Thyroid gland (tissue), 4 donors: ENCODE results near the gene LDHB. TPM values are rescaled to one million over a fixed set of nuclear protein-coding genes. Genes with fewer than 3 reads are reported as not detected.

Source experiments
- DNase-seq, 2 donors: peaks; one replicate each; pipeline ENCODE4 v3.0.0-alpha.2; 2019
- H3K27ac ChIP-seq, 3 donors: fragments of 200-600 bp; sonication (generic); 1 replicate in 2 of 3; 2 replicates in 1 of 3; pipeline ENCODE4 v1.5.1; 2016 to 2019; ENCODE audit warnings: mild to moderate bottlenecking in 1 of 3, moderate library complexity in 1 of 3
- H3K27me3 ChIP-seq: fragments of 200-600 bp; sonication (generic); one replicate; pipeline ENCODE4 v1.5.1; 2019
- H3K36me3 ChIP-seq, 2 donors: fragments of 200-600 bp; sonication (generic); one replicate each; pipeline ENCODE4 v1.5.1; 2016 to 2019
- H3K4me1 ChIP-seq, 2 donors: fragments of 200-600 bp; sonication (generic); one replicate each; pipeline ENCODE4 v1.5.1; 2017 to 2019
- H3K4me3 ChIP-seq, 3 donors: fragments of 200-600 bp; sonication (generic); replicated peaks in 1 of 3; 1 replicate in 2 of 3; 2 replicates in 1 of 3; pipeline ENCODE4 v1.5.1; 2016; ENCODE audit warnings: mild to moderate bottlenecking in 1 of 3
- H3K9me3 ChIP-seq: fragments of 200-600 bp; sonication (generic); one replicate; pipeline ENCODE4 v1.5.1; 2017
- POLR2A ChIP-seq, 2 donors: fragments of 450-650 bp; IDR thresholded peaks; one replicate each; pipeline ENCODE4 v1.6.1; 2017; ENCODE audit warnings: antibody characterized with exemption in 2 of 2, mild to moderate bottlenecking in 2 of 2, moderate library complexity in 1 of 2
- WGBS, 2 donors: methylation state at CpG; one replicate each; pipeline ENCODE4 v1.1.5; 2017; 5-methylcytosine and 5-hydroxymethylcytosine counted together
- intact Hi-C: fragments of 100-400 bp; cut with DNase I; formaldehyde crosslinking; loops from one replicate; pipeline ENCODE4 v1.15.1; 2023
- total RNA-seq, 4 donors: library from RNA; depleted of rRNA; stranded (reverse); fragments of >200 nt; gene quantifications; one replicate each; pipeline ENCODE4 v1.2.3, GENCODE V29; 2016
- TF ChIP-seq, protein P1 (sequence below), 6 experiments: fragments of 200-600 bp in 3 of 6; fragments of 450-650 bp in 3 of 6; sonication (generic) in 3 of 6; IDR thresholded peaks; one replicate each; pipeline ENCODE4 v1.5.1; 2016 to 2019; ENCODE audit warnings: antibody characterized with exemption in 6 of 6, mild to moderate bottlenecking in 2 of 6, inconsistent platforms in 1 of 6, moderate library complexity in 1 of 6

The LDHB gene
- total RNA-seq, 4 donors from 2014 or later, result 338 to 531 (median 407) TPM

DNA sequence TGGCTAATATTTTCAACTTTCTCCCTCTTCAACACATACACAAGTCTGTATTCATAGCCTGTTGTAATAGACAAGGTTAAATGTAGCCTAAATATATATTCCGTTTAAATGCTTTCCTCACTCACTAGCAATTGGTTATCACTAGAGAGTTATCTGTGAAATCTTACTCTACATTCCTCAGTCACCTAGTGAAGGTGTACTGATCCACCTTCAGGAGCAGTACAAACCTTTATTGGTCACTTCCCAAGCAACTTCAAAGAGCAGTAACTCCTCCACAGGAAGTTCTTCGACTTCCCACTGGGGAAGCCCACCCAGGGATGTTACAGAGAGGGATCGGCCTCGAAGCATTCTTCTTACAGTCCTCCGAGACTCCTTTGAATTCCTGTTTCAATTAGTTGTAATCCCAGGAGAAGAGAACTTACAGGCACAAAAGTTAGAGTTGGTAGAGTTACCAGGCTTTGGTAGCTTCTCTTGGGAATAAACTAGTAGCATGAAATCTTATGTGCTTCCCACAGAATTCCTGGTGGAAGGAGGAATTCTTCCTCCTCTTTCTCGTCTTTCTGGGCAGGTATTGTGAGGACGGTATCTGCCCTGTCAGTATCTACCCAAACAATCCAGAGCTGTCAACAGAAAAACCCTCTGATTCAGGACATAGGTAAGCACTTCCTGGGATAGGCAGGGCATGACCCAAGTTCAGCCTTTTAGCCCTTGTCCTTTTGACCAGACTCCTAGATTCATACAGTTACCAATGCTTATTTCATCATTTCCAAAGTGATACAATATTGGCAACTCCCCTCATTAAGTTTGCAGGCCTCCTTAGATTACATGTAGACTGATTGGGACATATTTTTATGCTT, 53.2 kb downstream of the LDHB start, which contains the start of gene GYS2:
Gene GYS2 (minus strand): TSS at position 603 of the 857 bp plus-strand sequence. CDS start 255 bp downstream, at position 348.
- Histone ChIP-seq H3K4me3 (no peak within 1 kb of the TSS), H3K9me3 (no peaks in the 10 kb centered on the region), H3K27ac (no peak within 1 kb of the TSS), H3K4me1 (no peaks in the 10 kb centered on the region), H3K27me3 (no peaks in the 10 kb centered on the region), H3K36me3 (no peaks in the 10 kb centered on the region)
- intact Hi-C loops, result no loop called here
- WGBS, 2 donors, result 63% methylated on average over 7 of the region's 7 CpGs
- TF ChIP-seq, protein P1, sequence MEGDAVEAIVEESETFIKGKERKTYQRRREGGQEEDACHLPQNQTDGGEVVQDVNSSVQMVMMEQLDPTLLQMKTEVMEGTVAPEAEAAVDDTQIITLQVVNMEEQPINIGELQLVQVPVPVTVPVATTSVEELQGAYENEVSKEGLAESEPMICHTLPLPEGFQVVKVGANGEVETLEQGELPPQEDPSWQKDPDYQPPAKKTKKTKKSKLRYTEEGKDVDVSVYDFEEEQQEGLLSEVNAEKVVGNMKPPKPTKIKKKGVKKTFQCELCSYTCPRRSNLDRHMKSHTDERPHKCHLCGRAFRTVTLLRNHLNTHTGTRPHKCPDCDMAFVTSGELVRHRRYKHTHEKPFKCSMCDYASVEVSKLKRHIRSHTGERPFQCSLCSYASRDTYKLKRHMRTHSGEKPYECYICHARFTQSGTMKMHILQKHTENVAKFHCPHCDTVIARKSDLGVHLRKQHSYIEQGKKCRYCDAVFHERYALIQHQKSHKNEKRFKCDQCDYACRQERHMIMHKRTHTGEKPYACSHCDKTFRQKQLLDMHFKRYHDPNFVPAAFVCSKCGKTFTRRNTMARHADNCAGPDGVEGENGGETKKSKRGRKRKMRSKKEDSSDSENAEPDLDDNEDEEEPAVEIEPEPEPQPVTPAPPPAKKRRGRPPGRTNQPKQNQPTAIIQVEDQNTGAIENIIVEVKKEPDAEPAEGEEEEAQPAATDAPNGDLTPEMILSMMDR (IDR thresholded peaks at IDR 0.05), result no peak
- no peak for TF ChIP-seq POLR2A (IDR thresholded peaks at IDR 0.05)
- no peak for DNase-seq

- no peak for DNase-seq
- no peaks in the 10 kb centered on the region for H3K27me3 ChIP-seq
- TF ChIP-seq, protein P1 (IDR thresholded peaks at IDR 0.05), result no peak
- no peak for TF ChIP-seq POLR2A (IDR thresholded peaks at IDR 0.05)
- intact Hi-C loops, result no loop called here
- no peak overlapping the region for H3K27ac ChIP-seq
- 40 to 49% methylated on average over 2 of the region's 2 CpGs for WGBS, 2 donors
- no peaks in the 10 kb centered on the region for H3K9me3 ChIP-seq
- no peak overlapping the region for H3K4me3 ChIP-seq
- H3K36me3 ChIP-seq, result no peaks in the 10 kb centered on the region
- H3K4me1 ChIP-seq, result no peaks in the 10 kb centered on the region
Measured at GRCh38 chr12:21602774-21603173, 54.9 kb downstream of the LDHB start.

DNA sequence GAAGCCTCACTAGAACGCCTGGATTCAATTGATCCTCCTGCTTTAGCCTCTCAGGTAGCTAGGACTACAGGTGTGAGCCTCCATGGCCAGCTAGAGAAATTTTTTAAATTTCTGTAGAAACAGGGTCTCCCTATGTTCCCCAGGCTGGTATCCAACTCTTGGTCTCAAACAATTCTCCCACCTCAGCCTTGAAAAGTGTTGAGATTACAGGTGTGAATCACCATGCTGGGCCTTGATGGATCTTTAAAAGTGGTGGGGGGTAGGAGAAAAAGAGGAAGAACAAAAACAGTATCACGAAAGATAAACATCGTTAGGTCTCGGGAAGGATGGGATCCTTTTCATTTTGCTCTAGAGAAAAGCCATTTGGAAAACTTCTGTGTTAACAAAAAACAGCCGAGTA, 57.4 kb downstream of the LDHB start:
- no peaks in the 10 kb centered on the region for H3K4me1 ChIP-seq
- TF ChIP-seq, protein P1 (IDR thresholded peaks at IDR 0.05), result no peak
- no peak for TF ChIP-seq POLR2A (IDR thresholded peaks at IDR 0.05)
- intact Hi-C loops, result no loop called here
- WGBS, 2 donors, result 60 to 61% methylated on average over 5 of the region's 5 CpGs
- H3K36me3 ChIP-seq, result no peaks in the 10 kb centered on the region
- DNase-seq, result no peak
- H3K4me3 ChIP-seq, result no peak overlapping the region
- no peak overlapping the region for H3K27ac ChIP-seq
- H3K9me3 ChIP-seq, result no peaks in the 10 kb centered on the region
- H3K27me3 ChIP-seq, result no peaks in the 10 kb centered on the region

GRCh38 chr12:21599143-21599999, 58.3 kb downstream of the LDHB start:
- Histone ChIP-seq H3K9me3 (no peaks in the 10 kb centered on the region), H3K27me3 (no peaks in the 10 kb centered on the region), H3K36me3 (no peaks in the 10 kb centered on the region), H3K27ac (no peak overlapping the region), H3K4me3 (no peak overlapping the region), H3K4me1 (no peaks in the 10 kb centered on the region)
- TF ChIP-seq POLR2A (IDR thresholded peaks at IDR 0.05), result no peak
- TF ChIP-seq, protein P1 (IDR thresholded peaks at IDR 0.05), result no peak
- intact Hi-C loops, result no loop called here
- WGBS, 2 donors, result 78 to 80% methylated on average over 3 of the region's 3 CpGs
- DNase-seq, result no peak
